Loucy (cell line): ENCODE data around the gene GPR63.

Experiments
- H2AFZ ChIP-seq: fragments of 200-600 bp; sonication (generic); 2 replicates; pipeline ENCODE4 v1.6.0; 2016; ENCODE audit warnings: antibody characterized with exemption, mild to moderate bottlenecking, low read length, moderate library complexity
- H3F3A ChIP-seq: fragments of 200-600 bp; 2 replicates; pipeline ENCODE4 v1.6.0; 2016; ENCODE audit warnings: antibody characterized with exemption, low read depth, mild to moderate bottlenecking
- H3K27me3 ChIP-seq: fragments of 200-600 bp; sonication (generic); 2 replicates; pipeline ENCODE4 v1.6.1; 2014; ENCODE audit warnings: low read length, mild to moderate bottlenecking; ENCODE audit not compliant: insufficient read depth, poor library complexity, severe bottlenecking
- H3K36me3 ChIP-seq: fragments of 200-600 bp; sonication (generic); 2 replicates; pipeline ENCODE4 v1.6.1; 2016; ENCODE audit warnings: low read length; ENCODE audit not compliant: insufficient read depth
- H3K4me1 ChIP-seq: fragments of 200-600 bp; sonication (generic); 2 replicates; pipeline ENCODE4 v1.5.1; 2014; ENCODE audit warnings: low read length, mild to moderate bottlenecking; ENCODE audit not compliant: insufficient read depth, poor library complexity, severe bottlenecking
- H3K4me2 ChIP-seq: fragments of 200-600 bp; sonication (generic); 2 replicates; pipeline ENCODE4 v1.6.0; 2014; ENCODE audit warnings: antibody characterized with exemption, low read length, low read depth, mild to moderate bottlenecking; ENCODE audit not compliant: poor library complexity, severe bottlenecking
- H3K4me3 ChIP-seq: fragments of 200-600 bp; sonication (generic); 2 replicates; pipeline ENCODE4 v1.5.1; 2014; ENCODE audit warnings: low read length, mild to moderate bottlenecking, mixed read lengths; ENCODE audit not compliant: poor library complexity, severe bottlenecking
- H3K79me2 ChIP-seq: fragments of 200-600 bp; sonication (generic); 2 replicates; pipeline ENCODE4 v1.6.1; 2014; ENCODE audit warnings: low read length; ENCODE audit not compliant: insufficient read depth
- H3K9ac ChIP-seq: fragments of 200-600 bp; sonication (generic); 2 replicates; pipeline ENCODE4 v1.6.0; 2014; ENCODE audit warnings: mild to moderate bottlenecking, low read depth, low read length, moderate library complexity; ENCODE audit not compliant: poor library complexity, severe bottlenecking
- H3K9me2 ChIP-seq: fragments of 200-600 bp; sonication (generic); replicated peaks from 2 replicates; pipeline ENCODE4 v1.6.1; 2016; ENCODE audit warnings: low read depth, low read length, mixed read lengths
- H3K9me3 ChIP-seq: fragments of 200-600 bp; sonication (generic); 2 replicates; pipeline ENCODE4 v1.6.1; 2014; ENCODE audit warnings: mild to moderate bottlenecking, antibody characterized with exemption, low read length, low read depth; ENCODE audit not compliant: insufficient read depth
- H4K20me1 ChIP-seq: fragments of 200-600 bp; sonication (generic); 2 replicates; pipeline ENCODE4 v1.6.0; 2014; ENCODE audit warnings: antibody characterized with exemption, low read length, mild to moderate bottlenecking; ENCODE audit not compliant: insufficient read depth, poor library complexity, severe bottlenecking
- EZH2phosphoT487 ChIP-seq: fragments of 200-600 bp; IDR thresholded peaks from 2 replicates; pipeline ENCODE4 v1.6.1; 2018; ENCODE audit warnings: antibody characterized with exemption, mild to moderate bottlenecking, moderate library complexity, borderline replicate concordance
- TF ChIP-seq, protein P1 (sequence below): fragments of 200-600 bp; sonication (generic); conservative IDR thresholded peaks from 2 replicates; pipeline ENCODE4 v1.5.1; 2014; ENCODE audit warnings: mild to moderate bottlenecking, antibody characterized with exemption, low read length

The GPR63 gene

DNA sequence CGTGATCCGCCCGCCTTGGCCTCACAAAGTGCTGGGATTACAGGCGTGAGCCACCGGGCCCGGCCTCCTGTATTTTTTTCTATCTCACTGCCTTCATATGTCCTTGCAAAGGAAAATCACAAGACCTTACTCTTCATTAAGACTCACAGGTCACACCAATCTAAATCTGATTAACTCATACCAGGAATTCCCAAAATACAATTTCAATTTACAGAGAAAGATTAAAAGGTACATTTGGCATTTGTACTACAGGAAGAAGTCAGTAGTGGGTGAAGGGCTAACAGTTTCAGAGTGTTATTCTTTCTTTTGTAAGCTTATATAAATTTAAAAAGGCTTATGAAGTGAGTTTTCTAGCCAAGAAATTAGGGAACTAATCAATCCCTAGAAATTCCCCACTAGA, 87.4 kb downstream of the GPR63 start:
- Histone ChIP-seq H3K4me1 (no peaks in the 10 kb centered on the region), H3K36me3 (no peaks in the 10 kb centered on the region), H3K9me2 (no peaks in the 10 kb centered on the region), H3K4me3 (no peak overlapping the region), H2AFZ (no peak overlapping the region), H4K20me1 (no peaks in the 10 kb centered on the region), H3F3A (no peaks in the 10 kb centered on the region), H3K27me3 (no peaks in the 10 kb centered on the region), H3K4me2 (no peak overlapping the region), H3K9me3 (no peaks in the 10 kb centered on the region), H3K79me2 (no peaks in the 10 kb centered on the region), H3K9ac (no peak overlapping the region)
- TF ChIP-seq, protein P1, sequence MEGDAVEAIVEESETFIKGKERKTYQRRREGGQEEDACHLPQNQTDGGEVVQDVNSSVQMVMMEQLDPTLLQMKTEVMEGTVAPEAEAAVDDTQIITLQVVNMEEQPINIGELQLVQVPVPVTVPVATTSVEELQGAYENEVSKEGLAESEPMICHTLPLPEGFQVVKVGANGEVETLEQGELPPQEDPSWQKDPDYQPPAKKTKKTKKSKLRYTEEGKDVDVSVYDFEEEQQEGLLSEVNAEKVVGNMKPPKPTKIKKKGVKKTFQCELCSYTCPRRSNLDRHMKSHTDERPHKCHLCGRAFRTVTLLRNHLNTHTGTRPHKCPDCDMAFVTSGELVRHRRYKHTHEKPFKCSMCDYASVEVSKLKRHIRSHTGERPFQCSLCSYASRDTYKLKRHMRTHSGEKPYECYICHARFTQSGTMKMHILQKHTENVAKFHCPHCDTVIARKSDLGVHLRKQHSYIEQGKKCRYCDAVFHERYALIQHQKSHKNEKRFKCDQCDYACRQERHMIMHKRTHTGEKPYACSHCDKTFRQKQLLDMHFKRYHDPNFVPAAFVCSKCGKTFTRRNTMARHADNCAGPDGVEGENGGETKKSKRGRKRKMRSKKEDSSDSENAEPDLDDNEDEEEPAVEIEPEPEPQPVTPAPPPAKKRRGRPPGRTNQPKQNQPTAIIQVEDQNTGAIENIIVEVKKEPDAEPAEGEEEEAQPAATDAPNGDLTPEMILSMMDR: no peak
- no peak for TF ChIP-seq EZH2phosphoT487
